HEK293 (cell line): Measurements from ENCODE around the gene PAGE2B.
"Not testable (repeated sequence)": the region's sequence is repeated elsewhere in the genome, so short reads cannot be mapped to it uniquely, and the experiment has no call there.

ENCODE experiments used
- CTCF ChIA-PET: fragments of 350-600 bp; formaldehyde crosslinking; extraction: SDS; loops from one replicate; lab custom pipeline; 2021; ENCODE audit warnings: antibody characterized with exemption; lab: Yijun Ruan, JAX
- POLR2A ChIA-PET: fragments of 300-600 bp; formaldehyde crosslinking; extraction: SDS; loops from one replicate; lab custom pipeline; 2020; ENCODE audit warnings: antibody characterized with exemption, inconsistent platforms; lab: Yijun Ruan, JAX
- H3K27ac ChIP-seq: fragments of 200-500 bp; sonication (Bioruptor generic); 2 replicates; pipeline ENCODE4 v1.5.1; 2014; ENCODE audit warnings: low read depth, low read length, control low read depth, inconsistent platforms; ENCODE audit errors: extremely low read depth
- H3K36me3 ChIP-seq, 2 experiments: fragments of 200-500 bp in 1 of 2; sonication (Bioruptor generic) in 1 of 2; 1 replicate in 1 of 2; 2 replicates in 1 of 2; pipeline ENCODE4 v1.5.1; 2014 to 2017; ENCODE audit warnings: inconsistent platforms in 2 of 2, low read length in 2 of 2; ENCODE audit not compliant: control insufficient read depth in 2 of 2, insufficient read depth in 1 of 2
- H3K4me1 ChIP-seq: fragments of 200-500 bp; sonication (Bioruptor generic); 2 replicates; pipeline ENCODE4 v1.5.1; 2014; ENCODE audit warnings: mild to moderate bottlenecking, low read length, inconsistent platforms; ENCODE audit not compliant: control insufficient read depth, insufficient read depth
- H3K4me3 ChIP-seq: 2 replicates; pipeline ENCODE4 v1.5.1; 2011; ENCODE audit warnings: low read depth, mild to moderate bottlenecking, control low read depth, low read length, moderate library complexity
- H3K9me3 ChIP-seq: fragments of 200-500 bp; sonication (Bioruptor generic); 2 replicates; pipeline ENCODE4 v1.5.1; 2014; ENCODE audit warnings: low read depth, low read length, inconsistent platforms; ENCODE audit not compliant: control insufficient read depth, insufficient read depth
- GLIS2 ChIP-seq: fragments of 450-650 bp; formaldehyde crosslinking; IDR thresholded peaks from 2 replicates; pipeline ENCODE4 v1.5.1; 2016; ENCODE audit warnings: missing biosample characterization, missing genetic modification characterization
- HOXD13 ChIP-seq: sonication (generic); formaldehyde crosslinking; IDR thresholded peaks from 2 replicates; pipeline ENCODE4 v1.8.0; 2022; ENCODE audit warnings: missing genetic modification reagents, borderline replicate concordance
- OVOL3 ChIP-seq: fragments of 450-650 bp; formaldehyde crosslinking; IDR thresholded peaks from 2 replicates; pipeline ENCODE4 v1.5.1; 2016; ENCODE audit warnings: missing biosample characterization, missing genetic modification characterization
- ZNF132 ChIP-seq: fragments of 450-650 bp; formaldehyde crosslinking; IDR thresholded peaks from 2 replicates; pipeline ENCODE4 v1.5.1; 2017; ENCODE audit warnings: missing biosample characterization, missing genetic modification characterization, borderline replicate concordance
- ZNF404 ChIP-seq: fragments of 450-650 bp; formaldehyde crosslinking; IDR thresholded peaks from 2 replicates; pipeline ENCODE4 v1.5.1; 2017; ENCODE audit warnings: missing biosample characterization, missing genetic modification characterization
- ZNF544 ChIP-seq: fragments of 450-650 bp; formaldehyde crosslinking; IDR thresholded peaks from 2 replicates; pipeline ENCODE4 v1.5.0; 2017; ENCODE audit warnings: missing biosample characterization, missing genetic modification characterization
- ZNF571 ChIP-seq: fragments of 450-650 bp; formaldehyde crosslinking; IDR thresholded peaks from 2 replicates; pipeline ENCODE4 v1.5.0; 2017; ENCODE audit warnings: missing biosample characterization, missing genetic modification characterization
- ZNF621 ChIP-seq: fragments of 450-650 bp; formaldehyde crosslinking; IDR thresholded peaks from 2 replicates; pipeline ENCODE4 v1.5.1; 2017; ENCODE audit warnings: missing biosample characterization, missing genetic modification characterization
- ZNF792 ChIP-seq: fragments of 450-650 bp; formaldehyde crosslinking; IDR thresholded peaks from 2 replicates; pipeline ENCODE4 v1.5.1; 2016; ENCODE audit warnings: missing biosample characterization, missing genetic modification characterization
- TF ChIP-seq, protein P1 (sequence below): fragments of 450-650 bp; formaldehyde crosslinking; IDR thresholded peaks from 2 replicates; pipeline ENCODE4 v1.5.1; 2016; ENCODE audit warnings: missing biosample characterization, missing genetic modification characterization
- TF ChIP-seq, protein P2 (sequence below): fragments of 450-650 bp; formaldehyde crosslinking; IDR thresholded peaks from 2 replicates; pipeline ENCODE4 v1.5.1; 2017; ENCODE audit warnings: missing biosample characterization, mild to moderate bottlenecking, missing genetic modification characterization, moderate library complexity
- TF ChIP-seq, protein P3 (sequence below): fragments of 450-650 bp; formaldehyde crosslinking; IDR thresholded peaks from 2 replicates; pipeline ENCODE4 v1.5.1; 2017; ENCODE audit warnings: missing biosample characterization, missing genetic modification characterization

The PAGE2B gene

DNA sequence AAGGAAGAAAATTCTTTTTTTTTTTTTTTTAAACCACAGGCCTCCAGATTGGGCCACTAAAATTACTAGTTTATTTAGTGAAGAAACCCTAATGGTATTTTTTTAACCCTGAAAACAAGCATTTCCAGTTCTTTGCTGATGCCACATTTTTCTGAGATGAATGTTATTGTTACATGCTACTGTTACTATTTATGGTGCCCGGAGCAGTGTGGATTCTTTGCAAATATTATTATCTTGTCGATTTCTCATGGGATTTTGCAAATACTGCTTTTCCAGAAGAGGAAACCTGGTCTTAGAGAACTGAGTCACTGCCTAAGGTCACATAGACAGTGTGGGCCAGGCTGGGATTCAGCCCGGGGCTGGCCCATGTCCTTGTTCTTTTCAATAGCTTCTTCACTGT lies 35.4 kb upstream of the PAGE2B start (continued):
- TF ChIP-seq, protein P1, sequence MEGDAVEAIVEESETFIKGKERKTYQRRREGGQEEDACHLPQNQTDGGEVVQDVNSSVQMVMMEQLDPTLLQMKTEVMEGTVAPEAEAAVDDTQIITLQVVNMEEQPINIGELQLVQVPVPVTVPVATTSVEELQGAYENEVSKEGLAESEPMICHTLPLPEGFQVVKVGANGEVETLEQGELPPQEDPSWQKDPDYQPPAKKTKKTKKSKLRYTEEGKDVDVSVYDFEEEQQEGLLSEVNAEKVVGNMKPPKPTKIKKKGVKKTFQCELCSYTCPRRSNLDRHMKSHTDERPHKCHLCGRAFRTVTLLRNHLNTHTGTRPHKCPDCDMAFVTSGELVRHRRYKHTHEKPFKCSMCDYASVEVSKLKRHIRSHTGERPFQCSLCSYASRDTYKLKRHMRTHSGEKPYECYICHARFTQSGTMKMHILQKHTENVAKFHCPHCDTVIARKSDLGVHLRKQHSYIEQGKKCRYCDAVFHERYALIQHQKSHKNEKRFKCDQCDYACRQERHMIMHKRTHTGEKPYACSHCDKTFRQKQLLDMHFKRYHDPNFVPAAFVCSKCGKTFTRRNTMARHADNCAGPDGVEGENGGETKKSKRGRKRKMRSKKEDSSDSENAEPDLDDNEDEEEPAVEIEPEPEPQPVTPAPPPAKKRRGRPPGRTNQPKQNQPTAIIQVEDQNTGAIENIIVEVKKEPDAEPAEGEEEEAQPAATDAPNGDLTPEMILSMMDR (tag by site-specific recombination), result no peak
- TF ChIP-seq, protein P2, sequence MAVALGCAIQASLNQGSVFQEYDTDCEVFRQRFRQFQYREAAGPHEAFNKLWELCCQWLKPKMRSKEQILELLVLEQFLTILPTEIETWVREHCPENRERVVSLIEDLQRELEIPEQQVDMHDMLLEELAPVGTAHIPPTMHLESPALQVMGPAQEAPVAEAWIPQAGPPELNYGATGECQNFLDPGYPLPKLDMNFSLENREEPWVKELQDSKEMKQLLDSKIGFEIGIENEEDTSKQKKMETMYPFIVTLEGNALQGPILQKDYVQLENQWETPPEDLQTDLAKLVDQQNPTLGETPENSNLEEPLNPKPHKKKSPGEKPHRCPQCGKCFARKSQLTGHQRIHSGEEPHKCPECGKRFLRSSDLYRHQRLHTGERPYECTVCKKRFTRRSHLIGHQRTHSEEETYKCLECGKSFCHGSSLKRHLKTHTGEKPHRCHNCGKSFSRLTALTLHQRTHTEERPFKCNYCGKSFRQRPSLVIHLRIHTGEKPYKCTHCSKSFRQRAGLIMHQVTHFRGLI (tag by site-specific recombination), result no peak

DNA sequence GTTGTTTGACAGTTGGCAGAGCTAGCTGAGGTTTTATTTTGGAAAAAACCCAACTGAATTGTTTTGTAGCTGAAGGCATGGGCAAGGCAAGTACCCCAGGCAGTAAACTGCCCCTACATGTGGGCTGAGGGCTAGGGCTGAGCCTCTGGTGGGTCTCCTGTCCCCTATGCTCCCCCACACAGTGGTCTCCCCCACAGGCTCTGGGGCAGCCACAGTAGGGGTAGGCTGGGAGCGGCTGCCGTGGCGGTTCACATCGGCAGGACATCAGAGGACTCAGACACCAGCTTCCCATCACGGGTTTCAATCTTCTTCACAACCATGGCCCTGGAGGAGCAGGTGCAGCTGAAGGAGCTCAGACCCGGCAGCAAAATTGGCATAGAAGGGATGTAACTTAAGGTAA lies 33.3 kb upstream of the PAGE2B start:
- CTCF ChIA-PET, result interaction anchor here (0.6 to 1.3 kb wide), 2 partner anchors 16 to 645 kb away, joined by 3 to 4 read pairs; no protein-coding TSS in a partner anchor
- Histone ChIP-seq H3K4me1 (no peaks in the 10 kb centered on the region), H3K36me3 (no peaks in the 10 kb centered on the region), H3K27ac (no peak overlapping the region), H3K4me3 (no peak overlapping the region), H3K9me3 (0 out of 2 replicates have a peak, but pooled peaks cover 2% of the 10 kb centered on the region)
- TF ChIP-seq ZNF621 (tag by site-specific recombination), result no peak
- POLR2A ChIA-PET, result interaction anchor here (0.7 kb wide), 1 partner anchor 41 kb away, joined by 3 read pairs; the partner anchor contains the start of gene APEX2

DNA sequence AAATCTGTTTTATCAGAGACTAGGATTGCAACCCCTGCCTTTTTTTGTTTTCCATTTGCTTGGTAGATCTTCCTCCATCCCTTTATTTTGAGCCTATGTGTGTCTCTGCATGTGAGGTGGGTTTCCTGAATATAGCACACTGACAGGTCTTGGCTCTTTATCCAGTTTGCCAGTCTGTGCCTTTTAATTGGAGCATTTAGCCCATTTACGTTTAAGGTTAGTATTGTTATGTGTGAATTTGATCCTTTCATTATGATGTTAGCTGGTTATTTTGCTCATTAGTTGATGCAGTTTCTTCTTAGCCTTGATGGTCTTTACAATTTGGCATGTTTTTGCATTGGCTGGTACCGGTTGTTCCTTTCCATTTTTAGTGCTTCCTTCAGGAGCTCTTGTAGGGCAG lies 24.2 kb upstream of the PAGE2B start:
- H3K4me1 ChIP-seq, POLR2A ChIA-PET, H3K4me3 ChIP-seq, H3K9me3 ChIP-seq, H3K36me3 ChIP-seq, CTCF ChIA-PET, H3K27ac ChIP-seq: not testable (repeated sequence)

DNA sequence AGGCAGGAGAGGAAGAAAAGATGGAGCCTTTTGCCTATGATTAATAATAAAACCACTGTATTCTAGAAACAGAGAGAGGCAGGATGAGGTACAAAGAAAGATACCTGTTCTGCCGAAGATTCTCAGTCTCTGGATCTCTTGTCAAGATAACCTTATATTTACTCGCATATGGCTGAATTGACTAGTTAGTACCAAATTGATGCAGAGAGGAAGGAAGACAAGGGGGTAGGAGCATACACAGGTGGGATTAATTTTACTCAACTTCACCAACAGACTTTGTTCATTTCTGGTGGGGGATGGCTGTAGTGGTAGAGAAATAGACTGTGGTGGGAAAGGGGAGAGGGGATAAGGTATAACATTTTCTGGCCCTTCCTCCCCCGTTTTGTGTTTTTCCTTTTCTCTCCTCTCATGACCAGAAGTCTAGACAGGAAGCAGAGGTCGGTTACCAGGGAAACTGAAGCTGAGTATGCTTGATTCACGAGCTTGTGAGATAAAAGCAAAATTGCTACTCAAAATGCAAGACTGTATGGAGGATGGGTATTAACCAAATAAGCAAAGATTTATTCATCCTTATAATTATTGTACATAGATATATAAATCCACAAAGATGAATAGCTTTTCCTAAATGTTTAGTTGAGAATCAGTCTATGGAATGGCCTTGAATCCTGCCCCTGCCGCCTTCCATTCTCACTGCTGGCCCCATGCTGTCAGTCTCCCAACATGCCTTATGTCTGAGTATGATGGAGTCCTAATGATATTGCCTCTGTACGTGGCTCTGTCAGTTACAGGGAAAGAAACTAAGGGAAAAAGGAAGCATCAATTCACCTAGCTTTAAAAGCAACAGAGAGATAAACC lies 17.8 kb upstream of the PAGE2B start:
- TF ChIP-seq OVOL3 (no peak), ZNF571 (tag by site-specific recombination) (no peak), ZNF132 (no peak), GLIS2 (tag by site-specific recombination) (no peak), ZNF404 (tag by site-specific recombination) (no peak), ZNF792 (tag by site-specific recombination) (no peak), ZNF544 (tag by site-specific recombination) (no peak), HOXD13 (CRISPR knock-in tag) (no peak)
- TF ChIP-seq, protein P3, sequence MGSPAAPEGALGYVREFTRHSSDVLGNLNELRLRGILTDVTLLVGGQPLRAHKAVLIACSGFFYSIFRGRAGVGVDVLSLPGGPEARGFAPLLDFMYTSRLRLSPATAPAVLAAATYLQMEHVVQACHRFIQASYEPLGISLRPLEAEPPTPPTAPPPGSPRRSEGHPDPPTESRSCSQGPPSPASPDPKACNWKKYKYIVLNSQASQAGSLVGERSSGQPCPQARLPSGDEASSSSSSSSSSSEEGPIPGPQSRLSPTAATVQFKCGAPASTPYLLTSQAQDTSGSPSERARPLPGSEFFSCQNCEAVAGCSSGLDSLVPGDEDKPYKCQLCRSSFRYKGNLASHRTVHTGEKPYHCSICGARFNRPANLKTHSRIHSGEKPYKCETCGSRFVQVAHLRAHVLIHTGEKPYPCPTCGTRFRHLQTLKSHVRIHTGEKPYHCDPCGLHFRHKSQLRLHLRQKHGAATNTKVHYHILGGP (tag by site-specific recombination), result no peak
- TF ChIP-seq, all 188 proteins: peak for 0
- ChIA-PET CTCF (interaction anchor here (0.6 to 1.3 kb wide), 18 partner anchors 11 to 1744 kb away, joined by 3 to 10 read pairs (median 3); partner anchors contain the start of gene APEX2), POLR2A (no interaction called here)
- H3K36me3 ChIP-seq, result no peaks in the 10 kb centered on the region
- H3K4me3 ChIP-seq, result no peak overlapping the region
- H3K27ac ChIP-seq, result no peak overlapping the region
- H3K4me1 ChIP-seq, result no peaks in the 10 kb centered on the region
- no peaks in the 10 kb centered on the region; the same call in 1 of the 2 replicates for H3K9me3 ChIP-seq
